Liver (tissue), 3 donors: Measurements from ENCODE around the gene LRP3.

ENCODE experiments used
- SP1 ChIP-seq: IDR thresholded peaks from 2 replicates; pipeline ENCODE4 v1.6.1; 2018; ENCODE audit warnings: antibody characterized with exemption, mild to moderate bottlenecking
- TAF1 ChIP-seq: conservative IDR thresholded peaks from 2 replicates; pipeline ENCODE4 v1.6.1; 2016; ENCODE audit warnings: antibody characterized with exemption, mild to moderate bottlenecking
- TF ChIP-seq, protein P1 (sequence below): fragments of 150-350 bp; IDR thresholded peaks from 2 replicates; pipeline ENCODE4 v1.5.1; 2017; ENCODE audit warnings: improper control_type of control experiment, low read depth, low read length; ENCODE audit not compliant: missing input control
- TF ChIP-seq, protein P2 (sequence below): IDR thresholded peaks from 2 replicates; pipeline ENCODE4 v1.6.1; 2016; ENCODE audit warnings: antibody characterized with exemption, mild to moderate bottlenecking
- donor health status: healthy.
- donor health status: healthy.

DNA sequence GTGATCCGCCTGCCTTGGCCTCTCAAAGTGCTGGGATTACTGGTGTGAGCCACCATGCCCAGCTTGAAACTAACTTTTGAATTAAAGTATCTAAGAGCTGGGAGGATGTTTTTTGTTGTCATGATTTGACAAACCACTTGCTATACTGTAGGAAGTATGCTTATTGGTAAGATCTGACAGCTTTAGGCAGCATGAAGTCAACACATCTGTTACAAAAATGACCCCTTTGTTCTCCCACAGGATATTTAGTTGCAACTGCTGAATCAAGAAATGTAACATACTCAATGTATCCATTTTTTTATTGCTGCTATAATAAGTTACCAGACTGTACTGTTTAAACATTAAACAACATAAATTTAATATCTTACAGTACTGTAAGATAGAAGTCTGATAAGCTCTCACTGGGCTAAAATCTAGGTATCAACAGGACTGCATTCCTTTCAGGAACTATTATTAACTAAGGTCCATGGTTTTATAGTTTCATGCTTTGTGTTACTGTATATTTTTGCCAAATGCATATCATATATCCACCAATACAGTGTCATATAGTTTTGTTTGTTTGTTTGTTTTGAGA lies 22.8 kb upstream of the LRP3 start:
- TF ChIP-seq TAF1 (no peak), SP1 (no peak)
- TF ChIP-seq, protein P1, sequence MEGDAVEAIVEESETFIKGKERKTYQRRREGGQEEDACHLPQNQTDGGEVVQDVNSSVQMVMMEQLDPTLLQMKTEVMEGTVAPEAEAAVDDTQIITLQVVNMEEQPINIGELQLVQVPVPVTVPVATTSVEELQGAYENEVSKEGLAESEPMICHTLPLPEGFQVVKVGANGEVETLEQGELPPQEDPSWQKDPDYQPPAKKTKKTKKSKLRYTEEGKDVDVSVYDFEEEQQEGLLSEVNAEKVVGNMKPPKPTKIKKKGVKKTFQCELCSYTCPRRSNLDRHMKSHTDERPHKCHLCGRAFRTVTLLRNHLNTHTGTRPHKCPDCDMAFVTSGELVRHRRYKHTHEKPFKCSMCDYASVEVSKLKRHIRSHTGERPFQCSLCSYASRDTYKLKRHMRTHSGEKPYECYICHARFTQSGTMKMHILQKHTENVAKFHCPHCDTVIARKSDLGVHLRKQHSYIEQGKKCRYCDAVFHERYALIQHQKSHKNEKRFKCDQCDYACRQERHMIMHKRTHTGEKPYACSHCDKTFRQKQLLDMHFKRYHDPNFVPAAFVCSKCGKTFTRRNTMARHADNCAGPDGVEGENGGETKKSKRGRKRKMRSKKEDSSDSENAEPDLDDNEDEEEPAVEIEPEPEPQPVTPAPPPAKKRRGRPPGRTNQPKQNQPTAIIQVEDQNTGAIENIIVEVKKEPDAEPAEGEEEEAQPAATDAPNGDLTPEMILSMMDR = no peak
- TF ChIP-seq, protein P2, sequence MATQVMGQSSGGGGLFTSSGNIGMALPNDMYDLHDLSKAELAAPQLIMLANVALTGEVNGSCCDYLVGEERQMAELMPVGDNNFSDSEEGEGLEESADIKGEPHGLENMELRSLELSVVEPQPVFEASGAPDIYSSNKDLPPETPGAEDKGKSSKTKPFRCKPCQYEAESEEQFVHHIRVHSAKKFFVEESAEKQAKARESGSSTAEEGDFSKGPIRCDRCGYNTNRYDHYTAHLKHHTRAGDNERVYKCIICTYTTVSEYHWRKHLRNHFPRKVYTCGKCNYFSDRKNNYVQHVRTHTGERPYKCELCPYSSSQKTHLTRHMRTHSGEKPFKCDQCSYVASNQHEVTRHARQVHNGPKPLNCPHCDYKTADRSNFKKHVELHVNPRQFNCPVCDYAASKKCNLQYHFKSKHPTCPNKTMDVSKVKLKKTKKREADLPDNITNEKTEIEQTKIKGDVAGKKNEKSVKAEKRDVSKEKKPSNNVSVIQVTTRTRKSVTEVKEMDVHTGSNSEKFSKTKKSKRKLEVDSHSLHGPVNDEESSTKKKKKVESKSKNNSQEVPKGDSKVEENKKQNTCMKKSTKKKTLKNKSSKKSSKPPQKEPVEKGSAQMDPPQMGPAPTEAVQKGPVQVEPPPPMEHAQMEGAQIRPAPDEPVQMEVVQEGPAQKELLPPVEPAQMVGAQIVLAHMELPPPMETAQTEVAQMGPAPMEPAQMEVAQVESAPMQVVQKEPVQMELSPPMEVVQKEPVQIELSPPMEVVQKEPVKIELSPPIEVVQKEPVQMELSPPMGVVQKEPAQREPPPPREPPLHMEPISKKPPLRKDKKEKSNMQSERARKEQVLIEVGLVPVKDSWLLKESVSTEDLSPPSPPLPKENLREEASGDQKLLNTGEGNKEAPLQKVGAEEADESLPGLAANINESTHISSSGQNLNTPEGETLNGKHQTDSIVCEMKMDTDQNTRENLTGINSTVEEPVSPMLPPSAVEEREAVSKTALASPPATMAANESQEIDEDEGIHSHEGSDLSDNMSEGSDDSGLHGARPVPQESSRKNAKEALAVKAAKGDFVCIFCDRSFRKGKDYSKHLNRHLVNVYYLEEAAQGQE = no peak
